Measurements from ENCODE around the gene SOX6. TPM values are rescaled to one million over a fixed set of nuclear protein-coding genes. Genes with fewer than 3 reads are reported as not detected.

The SOX6 gene
- polyA plus RNA-seq, 1 of the 3 experiments (the other 2 are of a cell fraction): 0.03 TPM

DNA sequence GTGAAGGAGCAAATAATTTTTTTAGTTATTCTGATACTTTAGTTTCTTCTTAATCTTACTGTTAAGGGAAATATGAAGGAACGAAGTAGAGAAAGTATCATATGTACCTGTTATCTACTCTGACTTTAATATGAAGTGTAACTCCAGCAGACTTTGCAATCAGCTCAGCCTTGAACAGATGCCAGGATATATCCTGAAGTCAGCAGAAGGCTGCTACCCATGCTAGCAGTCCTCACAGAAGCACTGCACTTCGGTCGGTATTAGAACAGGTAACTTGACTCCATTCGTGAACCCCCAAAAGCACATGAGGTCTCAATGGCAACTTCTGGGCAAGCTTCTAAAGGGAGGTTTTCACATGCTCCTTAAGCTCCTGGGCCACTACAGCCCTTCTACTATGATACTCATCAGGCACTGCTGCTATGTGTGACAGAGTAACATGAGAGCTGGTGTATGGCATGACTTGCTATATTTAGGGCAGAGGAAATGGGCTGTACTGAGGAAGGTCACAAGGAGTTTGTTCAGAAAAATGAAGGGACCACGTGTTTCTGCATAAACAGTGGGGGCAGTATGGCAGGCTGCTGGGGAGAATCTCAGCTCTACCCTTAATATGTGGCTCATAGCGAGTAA is 344.1 kb downstream of the SOX6 start:
- no peaks in the 10 kb centered on the region for H3K36me3 ChIP-seq (replicated peaks in 1 of 2; ENCODE audit: control insufficient read depth in 1 of 2, insufficient read depth in 2 of 2, low read length in 1 of 2)
- H4K20me1 ChIP-seq (ENCODE audit: insufficient read depth): no peaks in the 10 kb centered on the region
- CTCF ChIA-PET: no interaction called here
- no peak overlapping the region for H3K27ac ChIP-seq (ENCODE audit: low read depth in 2 of 2, low read length in 1 of 2)
- DNase-seq: no peak
- no peaks in the 10 kb centered on the region for H3K27me3 ChIP-seq (ENCODE audit: insufficient read depth)
- H3F3A ChIP-seq (replicated peaks; ENCODE audit: insufficient read depth): no peaks in the 10 kb centered on the region
- H3K9me2 ChIP-seq: no peaks in the 10 kb centered on the region
- no peak overlapping the region for H3K4me3 ChIP-seq (ENCODE audit: low read depth in 2 of 2, low read length in 1 of 2)
- POLR2A ChIA-PET: no interaction called here
- peaks cover 0 to 3% of the 10 kb centered on the region in 2 experiments; a peak in 3 of 4 replicates for H3K4me1 ChIP-seq (ENCODE audit: control insufficient read depth in 1 of 2, insufficient read depth in 2 of 2, low read depth in 1 of 2, low read length in 1 of 2)
- WGBS (ENCODE audit: low lambda C conversion rate): 60% methylated on average over 6 of the region's 6 CpGs
- TF ChIP-seq TEAD4 (IDR thresholded peaks at IDR 0.05; ENCODE audit: borderline replicate concordance, insufficient read depth) (no peak), ZBTB33 (IDR thresholded peaks at IDR 0.05; ENCODE audit: borderline replicate concordance, low read depth) (no peak), RXRA (IDR thresholded peaks at IDR 0.05; ENCODE audit: borderline replicate concordance, low read depth) (no peak), GATA2 (CRISPR knock-in tag; IDR thresholded peaks at IDR 0.05) (no peak), TAF1 (IDR thresholded peaks at IDR 0.05; ENCODE audit: borderline replicate concordance, low read depth, low read length) (no peak), FOXJ3 (CRISPR knock-in tag; IDR thresholded peaks at IDR 0.05) (no peak), RAD21 (IDR thresholded peaks at IDR 0.05; ENCODE audit: low read length) (no peak), SMC3 (IDR thresholded peaks at IDR 0.05; ENCODE audit: low read depth, low read length) (no peak), GABPA (IDR thresholded peaks at IDR 0.05; ENCODE audit: low read depth) (no peak), MAX (IDR thresholded peaks at IDR 0.05; ENCODE audit: low read depth) (no peak), RFX5 (IDR thresholded peaks at IDR 0.05; ENCODE audit: low read length) (no peak)
- TF ChIP-seq, protein P1, sequence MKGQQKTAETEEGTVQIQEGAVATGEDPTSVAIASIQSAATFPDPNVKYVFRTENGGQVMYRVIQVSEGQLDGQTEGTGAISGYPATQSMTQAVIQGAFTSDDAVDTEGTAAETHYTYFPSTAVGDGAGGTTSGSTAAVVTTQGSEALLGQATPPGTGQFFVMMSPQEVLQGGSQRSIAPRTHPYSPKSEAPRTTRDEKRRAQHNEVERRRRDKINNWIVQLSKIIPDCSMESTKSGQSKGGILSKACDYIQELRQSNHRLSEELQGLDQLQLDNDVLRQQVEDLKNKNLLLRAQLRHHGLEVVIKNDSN (IDR thresholded peaks at IDR 0.05; ENCODE audit: borderline replicate concordance, low read depth): no peak
- H3K4me2 ChIP-seq: no peak overlapping the region
- no peak overlapping the region for H2AFZ ChIP-seq (ENCODE audit: low read depth)
- no peak overlapping the region for H3K9ac ChIP-seq
- no peaks in the 10 kb centered on the region for H3K79me2 ChIP-seq (ENCODE audit: insufficient read depth)
- H3K9me3 ChIP-seq: no peaks in the 10 kb centered on the region

GRCh38 chr11:16011396-16011795 is 344.9 kb downstream of the SOX6 start:
- no peak overlapping the region for H3K4me2 ChIP-seq
- H3K36me3 ChIP-seq (replicated peaks in 1 of 2; ENCODE audit: control insufficient read depth in 1 of 2, insufficient read depth in 2 of 2, low read length in 1 of 2): no peaks in the 10 kb centered on the region
- no peaks in the 10 kb centered on the region for H3K79me2 ChIP-seq (ENCODE audit: insufficient read depth)
- H3K9me3 ChIP-seq: no peaks in the 10 kb centered on the region
- DNase-seq: no peak
- no peaks in the 10 kb centered on the region for H3F3A ChIP-seq (replicated peaks; ENCODE audit: insufficient read depth)
- no peak overlapping the region for H2AFZ ChIP-seq (ENCODE audit: low read depth)
- no peaks in the 10 kb centered on the region for H3K9me2 ChIP-seq
- H3K27ac ChIP-seq (ENCODE audit: low read depth in 2 of 2, low read length in 1 of 2): no peak overlapping the region
- TF ChIP-seq POLR2AphosphoS5 (IDR thresholded peaks at IDR 0.05; ENCODE audit: low read depth, low read length) (no peak), NFIC (IDR thresholded peaks at IDR 0.05; ENCODE audit: borderline replicate concordance) (no peak), TAF1 (IDR thresholded peaks at IDR 0.05; ENCODE audit: borderline replicate concordance, low read depth, low read length) (no peak), MXI1 (IDR thresholded peaks at IDR 0.05; ENCODE audit: low read depth, low read length) (no peak), NRF1 (IDR thresholded peaks at IDR 0.05; ENCODE audit: low read depth, low read length) (no peak), TCF12 (IDR thresholded peaks at IDR 0.05) (no peak)
- ChIA-PET POLR2A (no interaction called here), CTCF (no interaction called here)
- no peaks in the 10 kb centered on the region for H3K27me3 ChIP-seq (ENCODE audit: insufficient read depth)
- no peaks in the 10 kb centered on the region for H4K20me1 ChIP-seq (ENCODE audit: insufficient read depth)
- no peak overlapping the region for H3K9ac ChIP-seq
- peaks cover 0 to 2% of the 10 kb centered on the region in 2 experiments; a peak in 3 of 4 replicates for H3K4me1 ChIP-seq (ENCODE audit: control insufficient read depth in 1 of 2, insufficient read depth in 2 of 2, low read depth in 1 of 2, low read length in 1 of 2)
- no peak overlapping the region for H3K4me3 ChIP-seq (ENCODE audit: low read depth in 2 of 2, low read length in 1 of 2)

Measured in SK-N-SH (cell line).